Stimulated activated CD8-positive, alpha-beta memory T cell treated with anti-CD3 and anti-CD28 coated beads, Interleukin-4, amount 100 ng/mL, for 24 hours (primary cell): ENCODE data around the gene EN1.

ENCODE experiments used
- DNase-seq: peaks from one replicate; pipeline ENCODE4 v3.0.0-alpha.2; 2020; ENCODE audit warnings: low read depth

Gene EN1

DNA sequence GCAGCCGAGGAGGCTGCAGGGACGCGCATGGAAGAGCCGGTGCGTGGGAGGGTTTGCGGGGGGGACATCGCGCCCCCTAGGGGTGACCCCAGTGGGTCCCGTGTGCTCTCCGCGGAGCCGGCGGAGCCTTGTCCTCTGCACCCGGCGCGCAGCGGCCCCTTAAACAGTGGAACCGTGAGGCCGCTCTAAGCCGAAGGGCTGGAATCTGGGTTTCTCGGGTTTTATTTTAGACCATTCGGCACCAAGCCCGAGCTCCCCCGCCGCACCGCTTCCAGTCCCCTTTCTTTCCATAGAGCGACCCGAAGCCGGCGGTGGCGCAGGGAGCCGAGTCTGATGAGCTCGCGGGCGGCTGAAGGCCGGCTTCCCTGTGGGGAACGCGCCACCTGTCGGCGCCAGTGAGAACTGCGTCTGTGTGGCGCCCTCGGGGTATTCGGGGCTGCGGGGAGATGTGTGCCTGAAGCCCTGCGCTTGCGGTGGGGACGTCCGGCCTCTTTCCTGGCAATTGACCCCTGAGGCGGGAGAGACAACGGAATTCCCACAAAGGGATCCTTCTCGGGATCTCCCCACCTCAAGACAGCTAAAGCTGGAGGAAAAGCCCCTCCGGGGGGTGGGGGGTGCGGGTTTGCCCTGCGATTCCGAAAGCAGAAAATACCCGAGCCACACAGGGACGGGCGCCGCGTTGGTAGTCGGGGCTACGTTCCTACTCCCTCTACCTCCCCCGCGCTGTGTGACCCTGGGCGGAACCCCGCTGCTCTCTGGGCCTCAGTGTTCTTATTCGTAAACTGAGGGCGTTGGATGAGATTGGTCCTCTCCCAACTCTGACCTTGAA lies 8.2 kb upstream of the EN1 start:
- peak; percentile 78 for DNase-seq

GRCh38 chr2:118854507-118855345 lies 7.3 kb upstream of the EN1 start:
- DNase-seq = no peak

DNA sequence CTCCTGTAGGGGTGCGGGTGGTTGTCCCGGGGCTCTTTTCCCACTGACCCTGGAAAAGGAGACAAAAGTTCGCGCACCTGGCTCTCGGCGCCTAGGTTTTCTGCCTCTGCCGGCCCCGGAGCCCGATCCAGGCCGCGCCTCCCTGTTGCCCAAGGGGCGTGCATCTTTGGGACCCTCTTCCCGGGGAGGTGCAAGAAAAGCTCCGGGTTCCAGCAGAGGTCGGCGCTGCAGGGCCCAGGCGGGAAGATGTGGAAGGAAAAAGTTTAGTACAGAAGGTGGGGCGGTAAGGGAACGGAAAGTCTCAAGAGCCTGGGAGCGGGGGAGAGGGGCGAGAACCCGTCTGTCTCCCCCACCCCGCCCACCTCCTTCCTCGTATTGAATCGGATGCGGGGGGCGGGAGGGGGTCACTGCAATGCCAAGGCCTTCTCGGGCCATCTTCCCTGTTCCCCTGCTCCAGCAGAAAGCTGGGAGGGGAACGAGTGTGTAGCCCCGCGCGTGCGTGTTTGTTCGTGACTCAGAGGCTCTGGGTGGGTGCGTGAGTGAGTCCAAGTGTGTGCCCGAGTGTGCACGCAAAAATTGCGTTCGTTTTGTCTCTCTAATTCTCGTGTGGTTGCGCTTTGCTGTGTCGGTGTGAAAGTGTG lies 6.3 kb upstream of the EN1 start:
- DNase-seq = no peak

- DNase-seq = no peak
Observed at GRCh38 chr2:118853129-118853640, 5.7 kb upstream of the EN1 start.

GRCh38 chr2:118852605-118853128 lies 5.2 kb upstream of the EN1 start:
- DNase-seq = no peak

GRCh38 chr2:118851650-118852049 lies 4.2 kb upstream of the EN1 start:
- DNase-seq = no peak

GRCh38 chr2:118850901-118851415 lies 3.5 kb upstream of the EN1 start:
- DNase-seq = no peak

DNA sequence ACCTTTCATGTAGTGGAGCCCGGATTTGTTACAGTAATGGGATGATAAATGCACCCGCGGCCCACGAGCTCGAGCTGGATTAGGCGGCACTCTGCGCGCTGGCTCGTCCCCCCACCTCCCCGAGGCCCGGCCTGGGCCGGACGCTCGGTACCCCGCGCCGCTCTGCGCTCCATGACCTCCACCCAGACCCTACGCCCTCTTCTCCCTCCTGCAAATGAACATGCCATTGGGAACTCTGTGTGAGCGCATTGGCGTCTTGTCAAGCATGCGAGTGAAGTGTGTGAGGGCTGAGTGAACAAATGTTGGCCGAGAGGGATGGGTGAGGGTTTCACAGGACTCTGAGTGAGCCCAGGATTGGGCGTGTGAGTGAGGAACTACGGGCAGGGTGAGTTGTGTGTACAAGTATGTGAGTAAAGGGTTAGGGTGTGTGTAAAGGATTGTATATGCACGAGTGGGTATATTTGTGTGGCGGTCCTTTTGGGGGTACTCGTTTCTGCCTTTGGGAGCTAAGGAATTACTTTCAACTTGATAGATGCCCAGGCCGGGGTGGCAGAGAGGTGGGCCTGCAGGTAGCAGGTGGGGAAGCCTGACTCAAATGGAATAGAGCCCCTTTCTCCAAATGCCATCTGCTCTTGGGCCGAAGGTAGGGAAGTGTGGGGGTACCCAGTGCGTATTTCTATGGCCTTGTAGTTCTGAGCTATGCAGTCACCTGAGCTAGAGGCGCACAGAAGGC lies 2.9 kb upstream of the EN1 start:
- DNase-seq = no peak

- DNase-seq = no peak
Observed at GRCh38 chr2:118849226-118850167, 2.0 kb upstream of the EN1 start.

DNA sequence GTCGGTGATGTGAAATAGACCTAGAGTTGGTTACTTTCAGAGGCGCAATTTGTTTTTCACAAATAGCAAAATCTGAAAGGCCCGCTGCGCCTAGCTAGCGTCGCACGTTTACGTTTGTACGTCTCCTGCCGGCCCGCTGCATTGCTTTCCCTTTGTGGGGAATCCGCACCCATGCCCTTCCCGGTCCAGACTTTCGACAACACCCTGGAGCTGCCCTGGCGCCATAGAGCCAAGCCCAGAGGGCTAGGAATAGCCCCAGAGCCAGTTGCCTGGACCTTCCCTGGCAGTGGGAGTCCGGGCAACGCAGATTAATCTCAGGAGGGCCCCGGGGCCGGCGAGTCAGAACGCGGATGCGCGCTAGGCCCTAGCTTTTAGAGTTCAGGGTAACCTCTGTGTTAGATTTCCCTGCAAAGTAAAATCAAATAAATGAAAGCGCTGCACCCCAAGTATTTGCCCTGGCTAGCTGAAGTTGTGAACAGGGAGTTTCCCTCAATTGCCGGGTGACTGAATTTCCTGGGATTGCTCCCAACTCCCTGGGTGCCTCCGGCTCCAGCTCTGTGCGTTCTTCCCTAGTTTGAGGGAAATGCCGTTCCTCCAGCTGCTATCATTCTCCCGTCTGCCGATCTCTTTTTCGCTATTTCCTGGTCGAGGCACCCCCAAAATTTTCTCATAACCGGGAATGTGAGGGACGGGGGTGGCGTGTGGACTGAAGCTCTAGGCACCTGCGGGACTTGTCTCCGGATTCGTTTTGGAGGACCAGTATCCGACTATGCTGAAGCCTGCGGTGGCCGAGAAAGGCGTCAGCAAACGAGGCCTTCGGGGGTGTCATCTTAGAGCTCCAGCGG lies 1.2 kb upstream of the EN1 start:
- no peak for DNase-seq

GRCh38 chr2:118847762-118848172 lies 319 bp upstream of the EN1 start:
- no peak for DNase-seq

DNA sequence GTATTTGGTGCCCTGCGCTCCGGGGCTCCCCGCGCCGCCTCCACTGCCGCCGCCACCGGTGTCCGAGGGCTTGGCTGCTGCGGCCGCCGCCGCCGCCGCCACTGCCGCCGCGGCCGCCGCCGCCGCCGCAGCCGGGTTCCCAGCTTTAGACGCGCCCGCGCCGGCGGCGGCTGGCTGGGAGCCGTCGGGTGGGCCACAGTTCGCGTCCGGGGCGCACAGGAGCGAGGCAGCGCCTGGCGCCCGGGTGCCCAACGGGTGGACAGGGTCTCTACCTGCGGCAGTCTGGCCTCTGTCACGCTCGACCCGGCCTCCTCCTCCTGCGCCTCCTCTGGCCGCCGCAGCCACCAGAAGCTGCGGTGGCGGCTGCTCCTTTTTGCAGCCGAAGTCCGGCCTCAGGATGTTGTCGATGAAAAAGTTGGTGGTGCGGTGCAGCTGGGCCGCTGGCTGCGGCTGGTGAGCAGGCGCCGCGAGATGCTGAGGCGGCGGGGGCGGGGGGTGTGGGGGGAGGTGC lies 951 bp downstream of the EN1 start:
- no peak for DNase-seq

DNA sequence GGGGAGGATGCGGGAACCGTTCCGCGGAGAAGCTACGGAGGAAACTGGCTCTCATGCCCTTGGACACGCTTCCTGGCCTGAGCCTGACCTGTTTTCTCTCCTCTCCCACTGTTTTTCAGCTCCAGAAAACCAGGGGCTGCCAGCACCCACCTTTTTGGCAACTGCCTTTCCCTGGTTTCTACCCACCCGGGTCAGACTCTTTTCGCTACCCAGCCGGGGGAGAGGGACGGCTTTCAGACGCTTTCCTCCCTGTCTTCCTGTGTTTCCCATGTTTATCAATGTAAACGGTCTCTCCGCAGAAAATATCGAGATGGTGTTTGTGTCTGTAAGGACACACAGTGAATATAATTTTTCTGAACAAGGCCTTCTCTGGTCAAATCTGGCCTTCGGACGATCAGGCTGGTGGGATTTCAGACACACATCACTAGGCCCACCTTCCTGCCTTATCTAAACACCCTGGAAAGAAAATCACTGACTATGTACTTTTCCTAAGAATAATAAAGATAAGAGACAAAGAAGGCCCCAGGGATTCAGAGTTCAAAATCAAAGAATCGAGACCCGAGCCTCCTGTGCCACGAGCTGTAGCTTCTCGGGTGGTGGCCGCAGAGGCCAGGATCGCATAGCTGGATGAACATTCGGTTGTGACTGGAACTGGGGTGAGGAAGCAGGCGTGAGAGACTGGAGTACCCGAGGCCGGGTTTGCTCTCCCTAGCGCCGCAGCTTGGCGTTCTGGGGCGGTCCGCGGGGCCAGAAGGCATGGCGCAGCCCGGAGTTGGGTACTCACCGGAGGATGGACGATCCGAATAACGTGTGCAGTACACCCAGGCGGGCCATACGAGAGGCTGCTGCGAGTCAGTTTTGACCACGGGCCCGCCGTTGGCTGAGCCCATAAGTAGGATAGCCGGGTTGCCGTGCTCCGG lies 1.7 kb downstream of the EN1 start:
- no peak for DNase-seq

DNA sequence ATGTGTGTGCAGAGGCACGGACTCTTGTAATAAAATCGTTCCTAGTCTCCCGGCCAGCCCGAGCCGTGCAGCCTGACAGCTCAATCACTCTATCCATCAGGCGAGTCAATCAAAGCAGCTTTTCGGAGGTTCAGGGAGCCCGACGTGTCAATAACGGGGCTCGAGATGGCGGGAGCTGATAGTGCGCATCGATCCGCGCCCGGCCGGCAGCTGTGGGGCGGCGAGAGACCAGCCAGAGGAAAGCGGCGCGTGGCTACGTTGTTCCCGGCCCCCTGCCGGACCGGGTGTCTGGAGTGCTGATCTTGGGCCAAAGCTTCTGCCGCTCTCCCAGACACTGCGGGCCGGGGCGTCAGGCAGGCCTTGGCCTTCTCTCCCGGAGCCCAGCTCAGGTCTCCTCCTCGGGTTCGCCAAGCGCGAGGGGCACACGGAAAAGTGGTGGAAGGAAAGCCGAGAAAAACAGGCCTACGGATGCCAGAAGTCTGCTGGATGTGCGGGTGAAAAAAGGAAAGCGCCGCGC lies 2.4 kb downstream of the EN1 start:
- no peak for DNase-seq

DNA sequence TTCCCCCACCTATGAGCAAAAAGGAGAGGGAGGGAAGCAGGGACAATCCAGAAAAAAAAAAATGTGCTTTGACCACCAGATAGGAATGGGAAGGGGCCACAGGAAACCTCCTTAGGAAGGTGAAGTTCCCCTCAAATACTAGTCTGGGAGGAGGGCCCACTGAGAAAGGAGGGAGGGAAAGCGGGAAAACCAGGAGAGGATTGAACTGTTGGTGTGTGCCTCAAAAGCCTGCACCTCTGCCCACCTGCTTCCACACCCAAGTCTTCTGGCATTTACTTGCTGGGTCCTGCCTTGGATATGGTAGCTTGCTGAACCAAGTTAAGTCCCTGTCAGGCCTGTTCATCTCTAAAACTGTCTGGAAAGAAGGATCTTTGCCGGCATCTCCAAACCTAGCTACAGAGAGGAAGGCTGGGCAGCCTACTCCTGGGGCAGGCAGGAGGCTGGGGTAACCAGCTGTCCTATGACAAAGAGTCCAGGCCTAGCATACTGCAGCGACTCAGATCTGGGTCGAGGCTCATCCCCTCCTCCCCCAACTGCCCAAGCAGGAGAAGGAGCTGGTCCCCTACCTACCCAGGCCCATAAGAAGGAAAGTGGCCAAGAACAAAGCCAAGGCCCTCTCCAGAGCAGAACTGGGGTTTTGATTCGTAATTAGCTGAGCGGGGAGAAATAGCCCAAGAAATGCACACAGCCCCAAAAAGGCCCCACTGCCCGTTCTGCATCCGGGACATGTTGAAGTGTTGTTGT lies 3.0 kb downstream of the EN1 start:
- DNase-seq = no peak

DNA sequence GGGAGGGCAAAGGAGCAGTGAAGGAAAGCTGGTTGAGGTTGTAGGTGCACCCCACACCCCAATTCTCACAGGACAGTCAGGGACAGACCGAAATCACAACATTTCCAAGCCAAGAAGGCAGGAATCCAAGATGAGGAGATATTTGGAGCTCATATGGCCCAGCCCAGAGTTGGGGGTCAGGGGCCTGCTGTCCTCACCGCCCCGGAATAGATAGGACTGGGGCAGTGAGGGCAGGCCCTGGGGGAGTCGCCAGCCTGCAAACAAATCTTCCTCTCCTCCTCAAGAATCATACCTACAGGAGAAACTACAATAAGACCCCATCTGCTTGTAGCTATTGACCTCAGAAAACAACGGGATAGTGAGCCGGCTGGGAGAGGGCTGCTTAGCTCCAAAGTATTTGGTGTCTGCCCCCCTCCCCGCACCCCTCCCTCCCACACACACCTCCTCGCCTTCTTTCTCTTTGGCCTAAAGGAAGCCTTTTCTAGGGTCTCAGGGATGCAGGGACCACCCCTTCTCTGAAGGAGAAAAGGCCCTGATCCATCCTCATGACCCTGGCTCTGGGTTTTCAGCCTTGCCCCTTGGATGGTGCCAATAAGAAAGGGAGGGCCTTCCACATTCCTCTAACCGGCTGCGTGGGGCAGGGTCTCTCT lies 3.8 kb downstream of the EN1 start:
- DNase-seq = no peak
